HFFc6 (cell line): Measurements from ENCODE around the gene VPS52. TPM values are rescaled to one million over a fixed set of nuclear protein-coding genes. Genes with fewer than 3 reads are reported as not detected.
"Not testable (repeated sequence)": the region's sequence is repeated elsewhere in the genome, so short reads cannot be mapped to it uniquely, and the experiment has no call there.

Experiments used
- DNase-seq: peaks from one replicate; pipeline ENCODE4 v3.0.0-alpha.2; 2018
- H3K27ac Mint-ChIP-seq: 2 replicates; pipeline ENCODE4 v1.8.0; 2020; ENCODE audit warnings: mild to moderate bottlenecking, mixed read lengths
- H3K27me3 Mint-ChIP-seq: 2 replicates; pipeline ENCODE4 v1.8.0; 2021; ENCODE audit warnings: mild to moderate bottlenecking, moderate library complexity, mixed read lengths; ENCODE audit not compliant: insufficient read depth
- H3K36me3 Mint-ChIP-seq: 2 replicates; pipeline ENCODE4 v1.8.0; 2021; ENCODE audit warnings: low read depth, mixed read lengths
- H3K4me1 Mint-ChIP-seq: 2 replicates; pipeline ENCODE4 v1.8.0; 2020; ENCODE audit warnings: low read depth, mixed read lengths
- H3K4me3 Mint-ChIP-seq: 2 replicates; pipeline ENCODE4 v1.8.0; 2020; ENCODE audit warnings: mild to moderate bottlenecking, moderate library complexity, mixed read lengths
- H3K9me3 Mint-ChIP-seq: 2 replicates; pipeline ENCODE4 v1.8.0; 2020; ENCODE audit warnings: mild to moderate bottlenecking, mixed read lengths
- total RNA-seq, 6 experiments: library from RNA; stranded (reverse); fragmentation: NEBNext Ultra II Directional; extraction: Animal tissue kit (Norgen Biotek cat#: 25700); gene quantifications; 2 replicates in 1 of 6; 3 replicates in 5 of 6; pipeline ENCODE4 v1.2.3, GENCODE V29; 2021
- TF ChIP-seq, protein P1 (sequence below): fragments of 200-600 bp; sonication (generic); IDR thresholded peaks from 2 replicates; pipeline ENCODE4 v1.5.0; 2021; ENCODE audit warnings: antibody characterized with exemption, mild to moderate bottlenecking

Gene VPS52
- total RNA-seq, 6 experiments from 2014 or later: 35.7 to 51.4 (median 44.4) TPM

DNA sequence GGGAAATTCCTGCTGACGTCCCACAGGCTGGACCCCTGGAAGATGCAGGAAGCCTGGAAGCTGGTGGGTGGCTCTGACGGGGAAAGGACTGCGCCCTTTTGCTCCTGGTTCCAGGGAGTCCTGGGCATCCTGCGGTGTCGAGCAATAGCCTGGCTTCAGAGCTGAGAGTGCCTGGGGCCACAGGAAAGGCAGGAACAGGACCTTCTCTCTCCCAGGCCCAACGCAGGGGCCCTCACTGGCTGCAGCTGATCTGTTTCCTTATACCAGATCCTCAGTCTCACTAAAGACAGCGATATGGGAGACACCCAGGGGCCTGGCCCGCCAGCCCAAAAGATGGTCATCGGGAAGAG is 6.7 kb upstream of the VPS52 start:
- peaks cover 18% of the 10 kb centered on the region; the same call in 1 of the 2 replicates for H3K27me3 Mint-ChIP-seq
- H3K4me1 Mint-ChIP-seq: peaks cover 35% of the 10 kb centered on the region
- H3K4me3 Mint-ChIP-seq: no peak overlapping the region
- H3K9me3 Mint-ChIP-seq: no peaks in the 10 kb centered on the region
- H3K36me3 Mint-ChIP-seq: peaks cover 33% of the 10 kb centered on the region
- H3K27ac Mint-ChIP-seq: 0 out of 2 replicates have a peak overlapping the region, but pooled peaks have one; percentile 7
- TF ChIP-seq, protein P1, sequence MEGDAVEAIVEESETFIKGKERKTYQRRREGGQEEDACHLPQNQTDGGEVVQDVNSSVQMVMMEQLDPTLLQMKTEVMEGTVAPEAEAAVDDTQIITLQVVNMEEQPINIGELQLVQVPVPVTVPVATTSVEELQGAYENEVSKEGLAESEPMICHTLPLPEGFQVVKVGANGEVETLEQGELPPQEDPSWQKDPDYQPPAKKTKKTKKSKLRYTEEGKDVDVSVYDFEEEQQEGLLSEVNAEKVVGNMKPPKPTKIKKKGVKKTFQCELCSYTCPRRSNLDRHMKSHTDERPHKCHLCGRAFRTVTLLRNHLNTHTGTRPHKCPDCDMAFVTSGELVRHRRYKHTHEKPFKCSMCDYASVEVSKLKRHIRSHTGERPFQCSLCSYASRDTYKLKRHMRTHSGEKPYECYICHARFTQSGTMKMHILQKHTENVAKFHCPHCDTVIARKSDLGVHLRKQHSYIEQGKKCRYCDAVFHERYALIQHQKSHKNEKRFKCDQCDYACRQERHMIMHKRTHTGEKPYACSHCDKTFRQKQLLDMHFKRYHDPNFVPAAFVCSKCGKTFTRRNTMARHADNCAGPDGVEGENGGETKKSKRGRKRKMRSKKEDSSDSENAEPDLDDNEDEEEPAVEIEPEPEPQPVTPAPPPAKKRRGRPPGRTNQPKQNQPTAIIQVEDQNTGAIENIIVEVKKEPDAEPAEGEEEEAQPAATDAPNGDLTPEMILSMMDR: no peak
- DNase-seq: no peak

DNA sequence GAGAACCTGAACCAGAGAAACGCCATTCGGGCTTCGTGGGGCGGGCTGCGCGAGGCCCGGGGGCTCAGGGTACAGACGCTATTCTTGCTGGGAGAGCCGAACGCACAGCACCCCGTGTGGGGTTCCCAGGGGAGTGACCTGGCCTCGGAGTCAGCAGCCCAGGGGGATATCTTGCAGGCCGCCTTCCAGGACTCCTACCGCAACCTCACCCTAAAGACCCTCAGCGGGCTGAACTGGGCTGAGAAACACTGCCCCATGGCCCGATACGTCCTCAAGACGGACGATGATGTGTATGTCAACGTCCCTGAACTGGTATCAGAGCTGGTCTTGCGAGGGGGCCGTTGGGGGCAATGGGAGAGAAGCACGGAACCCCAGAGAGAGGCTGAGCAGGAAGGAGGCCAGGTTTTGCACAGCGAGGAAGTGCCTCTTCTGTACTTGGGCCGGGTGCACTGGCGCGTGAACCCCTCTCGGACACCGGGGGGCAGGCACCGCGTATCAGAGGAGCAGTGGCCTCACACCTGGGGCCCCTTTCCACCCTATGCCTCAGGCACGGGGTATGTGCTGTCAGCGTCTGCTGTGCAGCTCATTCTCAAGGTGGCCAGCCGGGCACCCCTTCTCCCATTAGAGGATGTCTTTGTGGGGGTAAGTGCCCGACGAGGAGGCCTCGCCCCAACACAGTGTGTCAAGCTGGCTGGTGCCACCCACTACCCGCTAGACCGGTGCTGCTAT is 6.2 kb upstream of the VPS52 start:
- peaks cover 21% of the 10 kb centered on the region; the same call in 1 of the 2 replicates for H3K27me3 Mint-ChIP-seq
- peaks cover 2% of the 10 kb centered on the region; the same call in 1 of the 2 replicates for H3K9me3 Mint-ChIP-seq
- H3K4me3 Mint-ChIP-seq: peak overlapping the region; percentile 73
- H3K4me1 Mint-ChIP-seq: peaks cover 41% of the 10 kb centered on the region
- DNase-seq: no peak
- H3K27ac Mint-ChIP-seq: peak overlapping the region; percentile 78
- TF ChIP-seq, protein P1: no peak
- peaks cover 38% of the 10 kb centered on the region for H3K36me3 Mint-ChIP-seq

DNA sequence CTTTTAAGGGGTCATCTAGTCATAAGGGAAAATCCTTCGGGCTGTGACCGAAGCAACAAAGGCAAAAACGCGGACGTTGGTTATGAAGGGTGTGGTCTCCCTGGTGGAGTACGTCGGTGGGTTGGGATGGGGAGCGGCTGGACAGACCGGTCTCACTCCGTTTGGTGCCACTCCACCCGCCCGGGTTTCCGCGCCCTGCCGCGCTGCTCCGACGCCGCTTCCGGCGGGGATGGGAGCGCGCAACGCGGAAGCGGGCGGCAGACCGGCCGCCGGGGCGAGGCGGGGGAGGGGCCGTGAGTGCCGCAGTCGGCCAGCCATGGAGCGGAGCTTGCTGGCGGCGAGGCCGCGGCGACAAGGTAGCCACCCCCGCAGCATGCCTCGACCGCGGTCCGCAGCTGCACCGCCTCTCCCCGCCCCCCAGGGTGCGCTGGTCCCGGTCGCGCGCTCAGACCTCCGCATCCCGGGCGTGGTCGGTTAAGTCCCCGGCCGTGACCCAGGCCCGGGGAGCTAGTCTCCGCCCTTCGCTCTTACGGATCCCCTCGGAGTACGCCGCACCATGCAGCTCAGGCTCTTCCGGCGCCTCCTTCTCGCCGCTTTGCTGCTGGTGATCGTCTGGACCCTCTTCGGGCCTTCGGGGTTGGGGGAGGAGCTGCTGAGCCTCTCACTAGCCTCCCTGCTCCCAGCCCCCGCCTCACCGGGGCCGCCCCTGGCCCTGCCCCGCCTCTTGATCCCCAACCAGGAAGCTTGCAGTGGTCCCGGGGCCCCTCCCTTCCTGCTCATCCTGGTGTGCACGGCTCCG is 5.4 kb upstream of the VPS52 start, which contains the start of gene B3GALT4:
Gene B3GALT4, plus strand, starts transcription at position 260 of the 799 bp plus-strand sequence. Its CDS starts 297 bp downstream, at position 557.
- Mint-ChIP-seq H3K4me3 (peak within 1 kb of the TSS; percentile 97), H3K27ac (peak within 1 kb of the TSS; percentile 99), H3K36me3 (peaks cover 46% of the 10 kb centered on the region), H3K27me3 (peaks cover 22% of the 10 kb centered on the region), H3K4me1 (peaks cover 47% of the 10 kb centered on the region), H3K9me3 (peaks cover 10% of the 10 kb centered on the region)
- TF ChIP-seq, protein P1: peak; percentile 76
- DNase-seq: peak; percentile 58

DNA sequence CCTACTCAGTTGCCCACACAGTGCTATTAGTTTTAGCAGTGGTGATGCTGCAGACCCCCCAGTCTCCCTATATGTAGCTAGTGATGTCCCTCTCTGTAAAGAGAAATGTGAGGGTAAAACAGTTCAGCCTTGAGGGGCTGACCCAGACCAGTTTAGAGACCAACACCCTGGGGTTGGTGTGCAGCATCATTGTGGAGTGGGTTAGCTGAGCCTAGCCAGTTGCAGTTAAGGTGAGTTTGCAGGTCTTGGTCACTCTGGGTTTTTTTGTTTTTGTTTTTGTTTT is 4.8 kb upstream of the VPS52 start:
- TF ChIP-seq, protein P1: no peak
- Mint-ChIP-seq H3K9me3 (peaks cover 14% of the 10 kb centered on the region), H3K4me1 (peaks cover 47% of the 10 kb centered on the region), H3K4me3 (peak overlapping the region; percentile 97), H3K27ac (peak overlapping the region; percentile 99), H3K27me3 (peaks cover 25% of the 10 kb centered on the region), H3K36me3 (peaks cover 48% of the 10 kb centered on the region)
- no peak for DNase-seq

DNA sequence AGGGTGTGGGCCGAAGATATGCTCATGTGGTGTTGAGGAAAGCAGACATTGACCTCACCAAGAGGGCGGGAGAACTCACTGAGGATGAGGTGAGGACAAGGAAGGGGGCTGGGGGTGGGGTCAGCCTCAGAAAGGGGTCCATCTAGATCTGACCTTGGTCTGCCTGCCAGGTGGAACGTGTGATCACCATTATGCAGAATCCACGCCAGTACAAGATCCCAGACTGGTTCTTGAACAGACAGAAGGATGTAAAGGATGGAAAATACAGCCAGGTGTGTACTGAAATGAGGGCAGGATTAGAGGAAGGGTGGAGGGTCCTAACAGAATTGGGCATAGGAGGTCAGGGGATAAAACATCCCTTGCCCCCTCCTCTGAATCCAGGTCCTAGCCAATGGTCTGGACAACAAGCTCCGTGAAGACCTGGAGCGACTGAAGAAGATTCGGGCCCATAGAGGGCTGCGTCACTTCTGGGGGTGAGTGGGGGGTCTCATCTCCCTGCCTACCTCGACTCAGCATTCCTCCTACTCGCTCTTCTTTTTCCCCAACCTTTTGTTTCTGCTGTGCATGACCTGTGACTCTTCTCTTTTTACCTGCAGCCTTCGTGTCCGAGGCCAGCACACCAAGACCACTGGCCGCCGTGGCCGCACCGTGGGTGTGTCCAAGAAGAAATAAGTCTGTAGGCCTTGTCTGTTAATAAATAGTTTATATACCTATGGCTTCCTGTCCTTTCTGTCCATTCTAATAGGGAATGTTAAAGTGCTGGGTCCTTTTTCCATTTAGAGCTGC is 4.3 kb upstream of the VPS52 start:
- H3K27ac Mint-ChIP-seq: peak overlapping the region; percentile 99
- H3K36me3 Mint-ChIP-seq: peaks cover 48% of the 10 kb centered on the region
- peaks cover 25% of the 10 kb centered on the region for H3K27me3 Mint-ChIP-seq
- H3K4me1 Mint-ChIP-seq: peaks cover 47% of the 10 kb centered on the region
- H3K9me3 Mint-ChIP-seq: peaks cover 14% of the 10 kb centered on the region
- peak overlapping the region; percentile 97 for H3K4me3 Mint-ChIP-seq
- DNase-seq: not testable (repeated sequence)
